Loucy (cell line): ENCODE results near the gene LMNTD1.

Experiments
- H2AFZ ChIP-seq: fragments of 200-600 bp; sonication (generic); 2 replicates; pipeline ENCODE4 v1.6.0; 2016; ENCODE audit warnings: antibody characterized with exemption, mild to moderate bottlenecking, low read length, moderate library complexity
- H3F3A ChIP-seq: fragments of 200-600 bp; 2 replicates; pipeline ENCODE4 v1.6.0; 2016; ENCODE audit warnings: antibody characterized with exemption, low read depth, mild to moderate bottlenecking
- H3K27me3 ChIP-seq: fragments of 200-600 bp; sonication (generic); 2 replicates; pipeline ENCODE4 v1.6.1; 2014; ENCODE audit warnings: low read length, mild to moderate bottlenecking; ENCODE audit not compliant: insufficient read depth, poor library complexity, severe bottlenecking
- H3K36me3 ChIP-seq: fragments of 200-600 bp; sonication (generic); 2 replicates; pipeline ENCODE4 v1.6.1; 2016; ENCODE audit warnings: low read length; ENCODE audit not compliant: insufficient read depth
- H3K4me1 ChIP-seq: fragments of 200-600 bp; sonication (generic); 2 replicates; pipeline ENCODE4 v1.5.1; 2014; ENCODE audit warnings: low read length, mild to moderate bottlenecking; ENCODE audit not compliant: insufficient read depth, poor library complexity, severe bottlenecking
- H3K4me2 ChIP-seq: fragments of 200-600 bp; sonication (generic); 2 replicates; pipeline ENCODE4 v1.6.0; 2014; ENCODE audit warnings: antibody characterized with exemption, low read length, low read depth, mild to moderate bottlenecking; ENCODE audit not compliant: poor library complexity, severe bottlenecking
- H3K4me3 ChIP-seq: fragments of 200-600 bp; sonication (generic); 2 replicates; pipeline ENCODE4 v1.5.1; 2014; ENCODE audit warnings: low read length, mild to moderate bottlenecking, mixed read lengths; ENCODE audit not compliant: poor library complexity, severe bottlenecking
- H3K79me2 ChIP-seq: fragments of 200-600 bp; sonication (generic); 2 replicates; pipeline ENCODE4 v1.6.1; 2014; ENCODE audit warnings: low read length; ENCODE audit not compliant: insufficient read depth
- H3K9ac ChIP-seq: fragments of 200-600 bp; sonication (generic); 2 replicates; pipeline ENCODE4 v1.6.0; 2014; ENCODE audit warnings: mild to moderate bottlenecking, low read depth, low read length, moderate library complexity; ENCODE audit not compliant: poor library complexity, severe bottlenecking
- H3K9me2 ChIP-seq: fragments of 200-600 bp; sonication (generic); replicated peaks from 2 replicates; pipeline ENCODE4 v1.6.1; 2016; ENCODE audit warnings: low read depth, low read length, mixed read lengths
- H3K9me3 ChIP-seq: fragments of 200-600 bp; sonication (generic); 2 replicates; pipeline ENCODE4 v1.6.1; 2014; ENCODE audit warnings: mild to moderate bottlenecking, antibody characterized with exemption, low read length, low read depth; ENCODE audit not compliant: insufficient read depth
- H4K20me1 ChIP-seq: fragments of 200-600 bp; sonication (generic); 2 replicates; pipeline ENCODE4 v1.6.0; 2014; ENCODE audit warnings: antibody characterized with exemption, low read length, mild to moderate bottlenecking; ENCODE audit not compliant: insufficient read depth, poor library complexity, severe bottlenecking
- EZH2phosphoT487 ChIP-seq: fragments of 200-600 bp; IDR thresholded peaks from 2 replicates; pipeline ENCODE4 v1.6.1; 2018; ENCODE audit warnings: antibody characterized with exemption, mild to moderate bottlenecking, moderate library complexity, borderline replicate concordance
- TF ChIP-seq, protein P1 (sequence below): fragments of 200-600 bp; sonication (generic); conservative IDR thresholded peaks from 2 replicates; pipeline ENCODE4 v1.5.1; 2014; ENCODE audit warnings: mild to moderate bottlenecking, antibody characterized with exemption, low read length

Gene LMNTD1

DNA sequence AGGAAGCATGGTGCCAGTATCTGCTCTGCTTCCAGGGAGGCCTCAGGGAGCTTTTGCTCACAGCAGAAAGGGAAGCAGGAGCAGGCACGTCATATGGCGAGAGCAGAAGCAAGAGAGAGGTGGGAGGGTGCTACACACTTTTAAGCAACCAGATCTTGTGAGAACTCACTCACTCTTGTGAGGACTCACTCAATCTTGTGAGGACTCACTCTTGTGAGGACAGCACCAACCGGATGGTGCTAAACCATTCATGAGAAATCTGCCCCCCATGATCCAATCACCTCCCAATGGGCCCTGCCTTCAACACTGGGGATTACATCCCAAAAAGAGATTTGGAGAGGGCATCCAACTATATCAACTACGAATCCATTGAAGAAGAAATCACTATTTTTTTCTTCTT, 34.3 kb upstream of the LMNTD1 start:
- no peaks in the 10 kb centered on the region for H3K79me2 ChIP-seq
- H3K27me3 ChIP-seq = no peaks in the 10 kb centered on the region
- peaks cover 8% of the 10 kb centered on the region; the same call in 1 of the 2 replicates for H3K9me3 ChIP-seq
- no peak overlapping the region for H3K4me2 ChIP-seq
- H2AFZ ChIP-seq = no peak overlapping the region
- no peaks in the 10 kb centered on the region for H3F3A ChIP-seq
- no peaks in the 10 kb centered on the region for H3K9me2 ChIP-seq
- H3K36me3 ChIP-seq = no peaks in the 10 kb centered on the region
- H4K20me1 ChIP-seq = no peaks in the 10 kb centered on the region
- TF ChIP-seq EZH2phosphoT487 = no peak
- TF ChIP-seq, protein P1, sequence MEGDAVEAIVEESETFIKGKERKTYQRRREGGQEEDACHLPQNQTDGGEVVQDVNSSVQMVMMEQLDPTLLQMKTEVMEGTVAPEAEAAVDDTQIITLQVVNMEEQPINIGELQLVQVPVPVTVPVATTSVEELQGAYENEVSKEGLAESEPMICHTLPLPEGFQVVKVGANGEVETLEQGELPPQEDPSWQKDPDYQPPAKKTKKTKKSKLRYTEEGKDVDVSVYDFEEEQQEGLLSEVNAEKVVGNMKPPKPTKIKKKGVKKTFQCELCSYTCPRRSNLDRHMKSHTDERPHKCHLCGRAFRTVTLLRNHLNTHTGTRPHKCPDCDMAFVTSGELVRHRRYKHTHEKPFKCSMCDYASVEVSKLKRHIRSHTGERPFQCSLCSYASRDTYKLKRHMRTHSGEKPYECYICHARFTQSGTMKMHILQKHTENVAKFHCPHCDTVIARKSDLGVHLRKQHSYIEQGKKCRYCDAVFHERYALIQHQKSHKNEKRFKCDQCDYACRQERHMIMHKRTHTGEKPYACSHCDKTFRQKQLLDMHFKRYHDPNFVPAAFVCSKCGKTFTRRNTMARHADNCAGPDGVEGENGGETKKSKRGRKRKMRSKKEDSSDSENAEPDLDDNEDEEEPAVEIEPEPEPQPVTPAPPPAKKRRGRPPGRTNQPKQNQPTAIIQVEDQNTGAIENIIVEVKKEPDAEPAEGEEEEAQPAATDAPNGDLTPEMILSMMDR = no peak
- peaks cover 25% of the 10 kb centered on the region for H3K4me1 ChIP-seq
- no peak overlapping the region for H3K9ac ChIP-seq
- no peak overlapping the region for H3K4me3 ChIP-seq

DNA sequence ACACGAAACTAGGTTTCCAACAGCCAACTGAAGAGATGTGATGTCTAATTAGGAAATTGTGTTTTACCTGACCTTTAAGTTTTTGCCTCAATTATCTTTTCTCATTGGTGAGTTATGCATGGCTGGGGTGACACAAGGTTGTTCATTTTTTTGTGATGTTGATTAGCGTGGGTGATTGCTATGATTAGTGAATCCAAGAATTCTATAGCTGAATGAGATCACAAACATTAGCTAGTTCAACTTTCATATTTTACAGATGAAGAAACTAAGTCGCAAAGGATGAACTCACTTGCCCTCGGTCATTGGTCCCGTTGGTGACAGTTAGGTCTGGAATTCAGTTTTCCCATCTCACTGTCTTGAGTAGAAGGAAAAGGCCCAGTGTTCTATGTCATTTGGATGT, 32.6 kb upstream of the LMNTD1 start:
- H3K4me2 ChIP-seq = no peak overlapping the region
- no peaks in the 10 kb centered on the region for H3K27me3 ChIP-seq
- H3K4me1 ChIP-seq = peaks cover 15% of the 10 kb centered on the region
- TF ChIP-seq EZH2phosphoT487 = no peak
- TF ChIP-seq, protein P1 = no peak
- H3K9ac ChIP-seq = no peak overlapping the region
- H3K4me3 ChIP-seq = no peak overlapping the region
- H3K9me3 ChIP-seq = peaks cover 8% of the 10 kb centered on the region; the same call in 1 of the 2 replicates
- H3K79me2 ChIP-seq = no peaks in the 10 kb centered on the region
- H4K20me1 ChIP-seq = no peaks in the 10 kb centered on the region
- H3F3A ChIP-seq = no peaks in the 10 kb centered on the region
- no peaks in the 10 kb centered on the region for H3K36me3 ChIP-seq
- no peak overlapping the region for H2AFZ ChIP-seq
- H3K9me2 ChIP-seq = no peaks in the 10 kb centered on the region

DNA sequence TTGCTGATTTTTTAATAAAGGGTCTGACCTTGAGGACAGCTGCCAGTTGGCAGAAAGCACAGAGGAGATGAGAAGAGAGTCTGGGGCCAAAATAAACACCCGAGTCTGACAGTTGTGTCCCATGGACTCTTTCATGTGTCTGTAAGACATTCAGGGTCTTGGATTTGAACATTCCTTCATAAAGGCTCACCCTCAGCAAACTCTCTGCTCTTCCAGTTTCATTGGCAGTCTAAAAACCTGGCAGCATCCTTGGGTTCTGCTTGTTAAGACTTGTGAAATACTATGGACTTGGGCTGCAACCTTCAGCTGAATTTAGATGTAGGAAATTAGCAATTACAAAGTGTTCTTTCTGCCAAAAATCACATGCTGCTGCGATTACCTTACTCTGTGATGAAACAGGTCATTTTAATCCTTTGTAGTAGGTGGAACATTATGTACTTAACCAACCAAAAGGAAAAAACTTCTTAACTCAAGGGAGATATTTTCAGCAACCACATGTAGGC, 32.0 kb upstream of the LMNTD1 start:
- Histone ChIP-seq H2AFZ (no peak overlapping the region), H3K9me3 (peaks cover 8% of the 10 kb centered on the region; the same call in 1 of the 2 replicates), H3K4me3 (no peak overlapping the region), H3K9me2 (no peaks in the 10 kb centered on the region), H4K20me1 (no peaks in the 10 kb centered on the region), H3K79me2 (no peaks in the 10 kb centered on the region), H3K36me3 (no peaks in the 10 kb centered on the region), H3K4me2 (no peak overlapping the region), H3F3A (no peaks in the 10 kb centered on the region), H3K4me1 (peaks cover 10% of the 10 kb centered on the region), H3K27me3 (no peaks in the 10 kb centered on the region), H3K9ac (no peak overlapping the region)
- TF ChIP-seq EZH2phosphoT487 = no peak
- TF ChIP-seq, protein P1 = no peak
